GM21381 (cell line): Measurements from ENCODE around the gene FOXM1.

Experiments used
- ATAC-seq: cut with Tn5 transposase; IDR thresholded peaks from one replicate; pipeline ENCODE4 v1.9.1; 2021; ENCODE audit warnings: mild to moderate bottlenecking, moderate library complexity; ENCODE audit not compliant: unreplicated experiment

FOXM1 gene

DNA sequence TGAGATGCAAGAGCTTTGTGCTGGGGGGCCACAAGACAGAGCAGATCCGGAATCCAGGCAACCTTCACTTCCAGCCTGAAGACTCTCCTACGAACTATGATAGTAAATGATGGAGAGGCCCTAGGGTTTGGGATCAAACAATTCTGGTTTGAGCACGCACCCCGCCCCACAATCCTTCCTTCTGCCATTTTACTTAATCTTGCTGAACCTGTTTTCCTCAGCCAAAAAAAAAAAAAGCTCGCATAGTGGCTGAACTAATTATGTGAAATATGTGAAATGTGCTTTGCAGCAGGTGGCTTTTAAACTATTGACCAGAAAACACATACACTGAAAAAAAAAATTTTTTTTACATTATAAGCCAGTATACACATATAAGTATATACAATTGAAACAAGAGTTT is 65.2 kb downstream of the FOXM1 start:
- no peak for ATAC-seq
